ES-I3 (cell line): ENCODE results near the gene JUND.

ENCODE experiments used
- H3K36me3 ChIP-seq: 2 replicates; pipeline ENCODE4 v1.6.1; 2013; ENCODE audit warnings: mild to moderate bottlenecking, low read length, control low read depth, moderate library complexity; ENCODE audit not compliant: insufficient read depth
- H3K4me1 ChIP-seq: 2 replicates; pipeline ENCODE4 v1.6.1; 2013; ENCODE audit warnings: mild to moderate bottlenecking, control low read depth, low read length; ENCODE audit not compliant: insufficient read depth
- H3K9ac ChIP-seq: 2 replicates; pipeline ENCODE4 v1.6.1; 2013; ENCODE audit warnings: low read depth, mild to moderate bottlenecking, low read length, moderate library complexity
- H3K9me3 ChIP-seq: 2 replicates; pipeline ENCODE4 v1.6.1; 2013; ENCODE audit warnings: mild to moderate bottlenecking, low read length, moderate library complexity; ENCODE audit not compliant: control insufficient read depth, insufficient read depth

Gene JUND

DNA sequence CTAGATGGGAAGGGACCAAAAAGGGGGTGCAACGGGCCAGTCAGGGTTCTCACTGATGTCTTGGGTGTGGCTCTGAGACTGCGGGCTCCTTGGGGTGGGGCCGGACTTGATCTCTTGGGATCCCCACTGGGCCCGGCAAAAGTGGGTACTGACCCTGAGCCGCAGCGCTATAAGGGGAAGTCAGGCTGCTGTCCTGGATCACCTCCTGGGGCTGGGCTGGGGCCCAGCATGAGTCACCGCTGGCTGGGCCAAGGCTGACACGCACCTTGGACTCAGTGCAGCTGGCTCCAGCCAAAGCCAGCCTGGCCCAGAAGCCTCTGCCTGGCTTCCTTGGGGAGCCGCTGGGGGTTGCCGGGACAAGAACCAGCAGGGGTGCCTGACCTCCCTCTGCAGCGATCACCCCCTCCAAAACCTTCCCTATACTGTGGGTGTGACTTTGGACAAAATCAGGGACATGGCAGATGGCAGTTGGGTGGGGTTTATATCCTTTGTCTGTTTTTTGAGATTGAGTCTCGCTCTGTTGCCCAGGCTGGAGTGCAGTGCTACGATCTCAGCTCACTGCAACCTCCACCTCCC, 6.6 kb downstream of the JUND start:
- peaks cover 8% of the 10 kb centered on the region; the same call in 1 of the 2 replicates for H3K4me1 ChIP-seq
- peaks cover 6% of the 10 kb centered on the region for H3K36me3 ChIP-seq
- H3K9ac ChIP-seq, result no peak overlapping the region
- H3K9me3 ChIP-seq, result no peaks in the 10 kb centered on the region

- H3K4me1 ChIP-seq, result peaks cover 8% of the 10 kb centered on the region; the same call in 1 of the 2 replicates
- no peaks in the 10 kb centered on the region for H3K9me3 ChIP-seq
- H3K36me3 ChIP-seq, result peaks cover 6% of the 10 kb centered on the region
- no peak within 1 kb of the TSS for H3K9ac ChIP-seq
Observed at GRCh38 chr19:18274219-18274780, 7.1 kb downstream of the JUND start, which contains the start of gene IQCN. TSS of gene IQCN (minus strand) at chr19:18274452. CDS start at chr19:18269478, 4,974 bp downstream.

- H3K9ac ChIP-seq, result no peak overlapping the region
Observed at GRCh38 chr19:18273561-18274218, 7.7 kb downstream of the JUND start.

GRCh38 chr19:18271433-18271841, 10.0 kb downstream of the JUND start:
- no peak overlapping the region for H3K9ac ChIP-seq
- peaks cover 3% of the 10 kb centered on the region; the same call in 1 of the 2 replicates for H3K4me1 ChIP-seq
- no peaks in the 10 kb centered on the region; the same call in 1 of the 2 replicates for H3K36me3 ChIP-seq
- no peaks in the 10 kb centered on the region for H3K9me3 ChIP-seq

More at GRCh38 chr19:18273561-18274218, 7.7 kb downstream of the JUND start:
- Histone ChIP-seq H3K36me3 (peaks cover under 1% of the 10 kb centered on the region), H3K4me1 (peaks cover 8% of the 10 kb centered on the region; the same call in 1 of the 2 replicates), H3K9me3 (no peaks in the 10 kb centered on the region)

GRCh38 chr19:18270326-18270725, 11.1 kb downstream of the JUND start:
- Histone ChIP-seq H3K9ac (no peak overlapping the region), H3K36me3 (no peaks in the 10 kb centered on the region; the same call in 1 of the 2 replicates), H3K4me1 (peaks cover 3% of the 10 kb centered on the region; the same call in 1 of the 2 replicates), H3K9me3 (no peaks in the 10 kb centered on the region)

- Histone ChIP-seq H3K9me3 (no peaks in the 10 kb centered on the region), H3K9ac (no peak overlapping the region), H3K36me3 (no peaks in the 10 kb centered on the region; the same call in 1 of the 2 replicates), H3K4me1 (no peaks in the 10 kb centered on the region; the same call in 1 of the 2 replicates)
Observed at GRCh38 chr19:18269070-18269723, 12.2 kb downstream of the JUND start.

DNA sequence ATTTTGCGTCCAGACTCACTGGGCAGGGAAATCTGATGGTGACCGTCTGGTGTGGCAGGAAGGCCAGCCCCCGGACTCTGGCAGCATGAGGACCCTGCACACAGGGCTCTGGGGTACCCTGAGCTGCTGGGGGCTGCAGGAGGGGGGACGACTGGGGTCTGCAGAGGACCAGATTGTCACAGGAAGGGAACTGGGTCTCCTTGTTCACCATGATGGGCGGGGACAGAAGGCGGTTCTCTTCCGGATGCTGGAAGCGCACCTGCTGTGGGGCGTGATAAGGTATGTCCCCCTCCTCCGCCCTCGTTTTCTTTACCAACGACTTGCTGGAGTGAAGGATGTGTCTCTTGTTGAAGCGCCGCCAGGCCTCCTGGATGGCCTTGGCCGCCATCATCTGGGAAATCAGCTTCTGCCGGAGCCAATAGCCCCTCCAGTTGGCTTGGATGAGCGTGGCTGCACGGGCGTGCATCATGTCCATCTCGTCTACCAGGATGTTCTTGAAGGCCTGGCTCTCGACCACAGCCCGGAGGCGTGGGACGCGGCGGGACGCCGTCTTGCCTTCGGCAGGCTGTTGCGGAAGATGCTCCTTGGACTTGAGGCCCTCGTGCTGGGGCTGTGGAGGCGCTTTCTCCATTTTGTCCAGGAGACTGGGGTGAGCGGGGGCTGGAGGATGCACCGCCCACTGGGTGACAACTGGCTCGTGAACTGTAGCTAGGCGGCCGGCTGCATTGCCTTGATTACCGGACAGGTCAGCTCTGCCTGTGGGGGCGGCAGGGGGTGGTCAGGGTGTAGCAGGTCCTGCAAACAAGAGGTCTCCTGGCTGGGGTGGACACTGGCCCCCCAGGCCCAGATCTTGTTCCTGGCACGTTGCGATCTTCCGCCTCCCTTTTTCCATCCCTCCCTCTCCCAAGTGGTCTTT, 14.4 kb downstream of the JUND start:
- H3K36me3 ChIP-seq, result no peaks in the 10 kb centered on the region
- no peaks in the 10 kb centered on the region for H3K9me3 ChIP-seq
- H3K4me1 ChIP-seq, result no peaks in the 10 kb centered on the region
- H3K9ac ChIP-seq, result no peak overlapping the region

GRCh38 chr19:18265582-18265981, 15.8 kb downstream of the JUND start:
- no peaks in the 10 kb centered on the region for H3K9me3 ChIP-seq
- no peaks in the 10 kb centered on the region for H3K4me1 ChIP-seq
- H3K9ac ChIP-seq, result no peak overlapping the region
- H3K36me3 ChIP-seq, result no peaks in the 10 kb centered on the region

- Histone ChIP-seq H3K9ac (no peak overlapping the region), H3K9me3 (no peaks in the 10 kb centered on the region), H3K36me3 (no peaks in the 10 kb centered on the region), H3K4me1 (no peaks in the 10 kb centered on the region)
Observed at GRCh38 chr19:18264971-18265540, 16.4 kb downstream of the JUND start.

DNA sequence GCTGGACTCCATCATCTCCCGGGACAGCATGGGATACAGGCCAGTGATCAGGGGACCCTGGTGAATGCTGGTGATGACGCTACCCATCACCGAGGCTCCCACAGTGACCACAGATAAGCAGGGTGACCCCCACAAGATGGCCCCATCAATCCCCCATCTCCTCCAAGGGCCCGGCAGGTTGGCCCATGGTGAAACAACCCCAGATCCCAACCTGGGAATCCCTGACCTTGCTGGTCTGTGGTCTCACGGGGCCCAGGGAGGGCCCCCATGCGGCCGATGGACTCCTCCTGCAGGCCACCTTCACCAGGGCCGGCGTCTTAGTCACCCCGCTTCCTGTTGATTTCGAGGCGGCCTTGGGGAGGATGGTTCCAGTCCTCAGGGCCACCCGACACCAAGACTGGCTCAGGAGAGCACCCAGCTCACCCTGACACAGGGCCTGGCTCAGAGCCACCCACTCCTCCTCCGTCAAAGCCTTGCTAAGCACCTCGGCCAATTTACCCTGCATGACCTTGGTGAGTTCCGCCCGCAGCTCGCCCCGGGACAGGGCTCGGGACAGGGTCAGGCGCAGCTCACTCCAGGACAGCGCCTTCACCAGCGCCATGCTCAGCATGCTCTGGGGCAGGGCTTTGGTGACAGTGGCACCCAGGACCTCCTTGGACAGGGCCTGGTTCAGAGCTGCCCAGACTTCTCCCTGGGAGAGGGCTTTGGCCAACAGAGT, 17.1 kb downstream of the JUND start:
- Histone ChIP-seq H3K4me1 (no peaks in the 10 kb centered on the region), H3K9me3 (no peaks in the 10 kb centered on the region), H3K9ac (no peak overlapping the region), H3K36me3 (no peaks in the 10 kb centered on the region)

- Histone ChIP-seq H3K36me3 (no peaks in the 10 kb centered on the region), H3K9ac (no peak overlapping the region), H3K4me1 (no peaks in the 10 kb centered on the region), H3K9me3 (no peaks in the 10 kb centered on the region)
Observed at GRCh38 chr19:18263324-18264136, 17.9 kb downstream of the JUND start.

GRCh38 chr19:18262917-18263316, 18.5 kb downstream of the JUND start:
- H3K4me1 ChIP-seq, result no peaks in the 10 kb centered on the region
- H3K36me3 ChIP-seq, result no peaks in the 10 kb centered on the region
- no peak overlapping the region for H3K9ac ChIP-seq
- H3K9me3 ChIP-seq, result no peaks in the 10 kb centered on the region
